NCI-H1048 (cell line): ENCODE measurements around the gene ATG7.
"Not testable (repeated sequence)": the region's sequence is repeated elsewhere in the genome, so short reads cannot be mapped to it uniquely, and the experiment has no call there.

Experiments used
- DNase-seq: peaks from one replicate; lab custom pipeline; 2025; lab: John Stamatoyannopoulos, UW

Gene ATG7

DNA sequence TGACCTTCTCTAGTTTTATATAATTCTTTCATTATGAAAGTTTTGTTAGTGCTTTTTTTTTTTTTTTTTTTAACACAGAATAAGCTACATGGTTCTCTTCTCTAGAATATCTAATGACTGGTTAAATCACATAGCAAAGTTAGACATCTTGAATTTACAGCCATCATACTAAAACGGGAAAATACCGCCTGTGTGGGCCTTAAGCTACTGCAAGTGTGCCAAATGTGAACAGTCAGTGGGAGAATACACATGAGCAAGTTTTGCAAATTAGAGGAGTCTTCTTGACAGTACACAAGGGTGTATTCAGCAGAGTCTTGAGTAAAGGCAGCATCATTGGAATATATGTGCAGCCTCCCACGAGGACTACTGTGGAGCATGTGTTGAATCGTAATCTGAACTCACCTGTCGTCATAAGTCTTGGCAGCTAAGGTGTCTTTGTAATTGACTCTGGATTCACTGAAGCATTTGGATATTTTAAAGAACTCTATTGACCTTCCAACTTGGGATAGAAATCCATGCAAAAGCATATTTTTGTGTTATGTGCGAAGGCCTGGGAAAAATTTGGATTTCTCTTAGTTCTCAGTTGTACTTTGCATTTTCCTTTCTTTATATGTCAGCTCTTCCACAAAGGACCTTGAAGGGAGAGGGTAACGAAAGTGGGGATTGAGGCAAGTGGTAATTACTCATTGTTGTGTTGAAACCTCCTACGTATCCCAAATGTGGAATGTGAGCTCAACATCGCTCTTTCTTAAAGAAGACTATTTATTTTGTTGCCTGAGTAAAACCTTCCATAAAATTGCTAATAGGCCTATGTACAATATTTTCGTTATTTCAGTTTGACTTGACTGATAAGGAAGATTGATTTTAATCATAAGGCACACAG is 117.4 kb downstream of the ATG7 start:
- no peak for DNase-seq

DNA sequence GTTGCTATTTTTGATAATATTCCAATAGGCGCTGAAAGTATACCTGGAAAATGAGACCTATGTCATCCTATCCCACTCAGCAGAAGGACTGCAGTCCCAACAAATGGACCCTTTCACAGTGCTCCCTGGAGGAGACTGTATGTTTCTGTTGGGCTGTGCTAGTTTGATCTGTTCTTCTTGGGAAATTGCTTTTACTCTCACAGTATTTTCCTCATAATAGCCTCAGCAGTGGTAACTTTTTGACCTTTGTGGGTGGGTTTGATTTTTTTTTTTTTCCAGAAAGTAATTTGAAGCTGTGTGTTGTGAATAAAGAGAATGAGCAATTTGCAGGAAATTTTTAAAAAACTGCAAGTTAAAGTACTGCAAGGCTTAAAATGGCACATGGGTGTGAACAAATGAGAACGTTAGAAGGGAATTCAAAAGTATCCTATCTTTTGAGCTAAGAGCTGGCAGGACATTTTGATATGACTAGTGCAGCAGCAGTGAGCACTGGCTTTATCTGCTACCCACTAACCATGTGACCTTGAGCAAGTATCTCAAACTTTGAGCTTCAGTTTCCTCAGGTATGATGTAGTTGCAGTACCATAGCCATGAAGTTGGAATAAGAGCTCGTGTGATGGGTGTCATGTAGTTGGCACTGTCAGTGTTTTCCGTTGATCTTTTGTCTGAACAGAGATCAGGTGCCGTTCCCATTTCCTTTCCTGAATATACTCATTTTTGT is 118.4 kb downstream of the ATG7 start:
- DNase-seq, result no peak

DNA sequence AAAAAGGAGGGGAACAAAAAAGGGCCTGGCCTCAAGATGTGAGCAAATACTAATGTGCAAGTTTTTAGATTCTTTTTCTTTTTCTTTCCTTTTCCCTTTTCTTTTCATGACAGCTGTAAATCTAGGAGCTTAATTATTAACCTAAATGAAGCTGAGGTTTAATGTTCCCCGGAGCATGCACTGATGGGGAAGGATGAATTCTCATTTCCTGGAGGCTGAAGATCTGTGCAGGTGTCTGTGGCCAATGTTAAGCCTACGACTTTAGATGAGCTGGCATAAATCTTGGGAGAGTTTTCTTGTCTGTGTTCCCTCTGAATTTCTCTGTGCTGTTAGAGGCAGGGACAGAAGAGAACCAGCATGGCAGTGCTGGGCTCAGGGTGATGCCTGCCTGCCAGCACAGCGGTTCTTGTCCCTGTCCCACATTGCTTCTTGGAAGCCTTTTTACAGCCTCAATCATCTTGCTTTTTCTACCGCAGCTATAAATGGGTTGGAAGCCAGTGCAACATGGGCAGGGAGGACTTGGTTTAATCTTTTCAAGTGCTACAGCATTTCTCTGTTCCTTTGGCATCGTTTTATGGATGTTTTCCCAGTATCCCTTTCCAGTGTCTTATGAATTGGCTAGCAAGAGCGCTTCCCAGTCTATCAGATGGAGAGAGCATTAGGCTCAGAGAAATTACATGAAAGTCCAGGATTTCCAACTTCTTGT is 119.1 kb downstream of the ATG7 start:
- DNase-seq, result no peak

GRCh38 chr3:11392014-11392859 is 120.0 kb downstream of the ATG7 start:
- no peak for DNase-seq

- no peak for DNase-seq
These were observed 120.6 kb downstream of the ATG7 start for GRCh38 chr3:11392860-11393114.

- no peak for DNase-seq
These were observed 121.2 kb downstream of the ATG7 start for GRCh38 chr3:11393401-11393800.

DNA sequence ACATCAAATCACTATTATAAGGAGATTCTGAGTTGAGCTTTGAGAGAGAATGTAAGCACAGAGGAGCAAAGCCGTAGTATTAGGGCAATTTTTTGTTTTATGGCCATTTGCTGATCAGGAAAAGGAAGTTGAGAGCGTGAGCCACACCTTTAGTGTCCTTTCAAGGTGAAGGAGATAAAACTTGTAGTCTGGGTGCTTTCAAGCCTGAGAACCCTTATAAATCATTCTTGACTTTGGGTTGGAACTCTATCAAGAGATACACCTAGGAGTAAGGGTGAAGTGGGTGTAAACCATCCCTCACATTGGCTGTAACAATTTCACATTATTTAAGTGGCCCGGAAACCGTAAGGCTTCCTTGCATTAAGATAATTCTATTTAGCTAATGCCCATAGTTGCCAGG is 122.2 kb downstream of the ATG7 start:
- no peak for DNase-seq

DNA sequence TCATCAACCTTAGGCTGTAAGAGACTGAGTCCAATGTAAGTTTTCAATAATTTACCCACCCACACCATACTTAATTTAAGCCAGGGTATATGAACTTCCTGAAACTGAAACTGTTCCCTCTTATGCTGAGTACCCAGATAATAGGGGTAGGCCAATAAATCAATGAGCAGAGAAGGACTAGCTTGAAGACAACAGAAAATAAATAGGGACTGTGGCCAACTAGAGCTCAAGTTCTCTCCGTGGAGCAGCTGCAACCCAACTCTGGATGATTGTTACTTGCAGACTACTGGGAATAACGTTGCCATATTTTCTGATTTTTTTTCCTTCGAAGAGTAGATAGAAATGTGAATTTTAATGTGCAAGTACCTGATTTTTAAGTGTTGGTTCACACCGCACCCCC is 128.0 kb downstream of the ATG7 start:
- no peak for DNase-seq

DNA sequence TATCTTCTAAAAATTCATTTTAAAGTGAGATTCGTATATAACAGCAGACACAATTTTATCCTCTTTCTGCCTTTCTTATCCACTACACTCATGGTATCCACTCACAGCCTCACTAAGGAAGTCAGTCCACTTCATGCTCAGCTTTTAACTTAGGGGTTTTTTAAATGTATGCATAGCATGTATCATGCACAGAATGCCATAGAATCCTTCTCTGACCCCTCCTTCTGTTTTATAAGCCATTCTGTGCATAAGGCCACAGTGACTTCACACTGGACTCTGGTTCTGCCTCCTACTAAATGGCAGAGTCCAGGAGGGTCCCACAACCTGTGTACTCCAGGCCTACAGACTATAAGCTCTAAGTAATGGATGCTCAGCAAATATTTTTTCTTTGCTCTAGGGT is 129.2 kb downstream of the ATG7 start:
- no peak for DNase-seq

GRCh38 chr3:11405323-11405722 is 133.1 kb downstream of the ATG7 start:
- DNase-seq, result no peak

DNA sequence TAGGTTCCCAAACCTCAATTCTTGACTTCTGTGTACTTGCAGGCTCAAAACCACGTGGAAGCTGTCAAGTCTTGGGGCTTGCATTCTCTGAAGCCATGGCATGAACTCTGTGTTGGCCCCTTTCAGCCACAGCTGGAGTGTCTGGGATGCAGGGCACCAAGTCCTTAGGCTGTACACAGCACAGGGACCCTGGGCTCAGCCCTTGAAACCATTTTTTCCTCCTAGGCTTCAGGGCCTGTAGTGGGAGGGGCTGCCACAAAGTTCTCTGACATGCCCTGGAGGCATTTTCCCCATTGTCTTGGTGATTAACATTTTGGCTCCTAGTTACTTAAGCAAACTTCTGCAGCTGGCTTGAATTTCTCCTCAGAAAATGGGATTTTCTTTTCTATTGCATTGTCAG is 135.4 kb downstream of the ATG7 start:
- DNase-seq, result no peak

DNA sequence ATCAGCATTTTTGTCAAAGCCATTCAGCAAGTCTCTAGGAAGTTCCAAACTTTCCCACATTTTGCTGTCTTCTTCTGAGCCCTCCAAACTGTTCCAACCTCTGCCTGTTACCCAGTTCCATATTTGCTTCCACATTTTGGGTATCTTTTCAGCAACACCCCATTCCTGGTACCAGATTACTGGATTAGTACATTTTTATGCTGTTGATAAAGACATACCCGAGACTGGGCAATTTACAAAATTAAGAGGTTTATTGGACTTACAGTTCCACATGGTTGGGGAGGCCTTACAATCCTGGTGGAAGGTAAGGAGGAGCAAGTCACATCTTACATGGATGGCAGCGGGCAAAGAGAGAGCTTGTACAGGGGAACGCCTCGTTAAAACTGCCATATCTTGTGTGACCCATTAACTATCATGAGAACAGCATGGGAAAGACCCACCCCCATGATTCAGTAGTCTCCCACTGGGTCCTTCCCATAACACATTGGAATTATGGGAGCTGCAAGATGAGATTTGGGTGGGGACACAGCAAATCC is 136.2 kb downstream of the ATG7 start:
- DNase-seq, result not testable (repeated sequence)

- no peak for DNase-seq
These were observed 138.4 kb downstream of the ATG7 start for GRCh38 chr3:11410564-11410963.

DNA sequence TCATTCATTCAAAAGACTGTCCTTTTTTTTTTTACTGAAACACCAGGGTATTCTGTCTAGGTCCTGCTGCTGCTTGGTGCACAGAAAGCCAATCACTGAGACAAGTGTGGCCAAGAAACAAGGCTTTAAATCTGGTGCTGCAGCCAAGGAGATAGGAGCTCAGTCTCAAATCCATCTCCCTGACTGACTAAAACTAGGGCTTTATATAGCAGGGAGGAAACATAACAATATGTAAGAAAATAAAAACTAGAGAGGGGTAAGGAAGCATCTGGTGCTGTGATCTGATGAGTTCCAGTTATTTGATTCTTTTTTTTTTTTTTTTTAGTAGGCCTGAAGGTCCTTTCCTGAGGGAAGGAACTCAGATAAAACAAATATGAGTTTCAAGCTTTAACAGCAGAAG is 139.8 kb downstream of the ATG7 start:
- no peak for DNase-seq

DNA sequence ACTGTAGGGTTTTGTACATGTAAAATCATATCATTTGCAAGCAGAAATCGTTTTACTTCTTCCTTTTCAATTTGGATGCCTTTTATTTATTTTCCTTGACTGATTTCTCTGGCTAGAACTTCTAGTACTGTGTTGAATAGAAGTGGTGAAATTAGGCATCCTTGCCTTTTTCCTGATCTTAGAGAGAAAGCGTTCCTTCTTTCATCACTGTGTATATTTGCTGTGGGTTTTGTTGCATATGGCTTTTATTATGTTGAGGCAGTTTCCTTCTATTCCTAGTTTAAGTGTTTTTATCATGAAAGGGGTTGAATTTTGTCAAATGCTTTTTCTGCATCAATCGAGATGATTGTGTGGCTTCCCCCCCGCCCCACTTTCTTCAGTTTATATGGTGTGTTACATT is 140.9 kb downstream of the ATG7 start:
- DNase-seq, result no peak

DNA sequence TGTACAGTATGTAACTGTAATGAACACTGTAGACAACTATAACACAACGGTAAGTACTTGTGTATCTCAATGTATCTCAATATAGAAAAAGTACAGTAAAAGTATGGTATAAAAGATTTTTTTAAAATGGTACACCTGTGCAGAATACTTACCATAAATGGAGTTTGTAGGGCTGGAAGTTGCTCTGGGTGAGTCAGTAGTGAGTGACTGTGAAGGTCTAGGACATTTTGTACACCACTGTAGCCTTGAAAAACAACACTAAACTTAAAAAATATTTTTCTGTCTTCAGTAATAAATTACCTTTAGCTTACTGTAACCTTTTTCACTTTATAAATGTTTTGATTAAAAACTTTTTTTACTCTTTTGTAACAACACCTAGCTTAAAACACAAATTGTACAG is 142.9 kb downstream of the ATG7 start:
- no peak for DNase-seq

DNA sequence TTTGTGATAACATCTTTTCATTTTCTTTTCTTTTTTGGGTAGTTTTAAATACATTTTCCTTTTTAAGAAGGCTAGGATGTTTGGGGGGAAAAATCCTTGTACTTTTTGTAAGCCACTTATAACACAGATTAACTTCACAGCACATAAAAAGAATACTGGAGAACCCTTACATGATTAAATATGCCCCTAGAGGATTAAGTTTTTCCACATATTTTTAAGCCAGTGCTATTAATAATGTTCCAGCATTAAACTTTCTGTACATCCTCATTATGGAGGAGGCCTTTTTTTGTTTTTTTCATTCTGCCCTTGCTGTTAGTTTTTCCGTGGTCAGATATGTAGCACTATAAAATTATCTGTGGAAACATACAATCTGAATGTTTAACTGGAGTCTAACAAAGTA is 147.9 kb downstream of the ATG7 start:
- no peak for DNase-seq

- no peak for DNase-seq
These were observed 150.1 kb downstream of the ATG7 start for GRCh38 chr3:11422291-11422690.

- DNase-seq, result no peak
These were observed 151.7 kb downstream of the ATG7 start for GRCh38 chr3:11423868-11424267.

DNA sequence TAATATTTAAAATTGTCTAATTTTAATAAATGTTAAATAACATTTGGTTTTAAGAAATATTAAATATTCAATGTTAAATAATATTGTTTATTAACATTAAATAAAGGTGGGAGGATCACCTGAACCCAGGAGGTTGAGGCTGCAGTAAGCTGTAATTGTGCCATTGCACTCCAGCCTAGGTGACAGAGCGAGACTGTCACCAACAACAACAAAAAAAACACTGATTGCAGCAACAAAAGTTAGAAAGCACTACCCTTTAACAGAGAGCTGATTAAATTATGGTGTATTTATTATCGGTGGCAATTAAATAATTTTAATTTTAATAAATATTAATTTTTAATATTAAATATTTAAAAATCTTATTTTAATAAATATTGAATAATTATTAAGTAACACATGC is 152.1 kb downstream of the ATG7 start:
- DNase-seq, result no peak

DNA sequence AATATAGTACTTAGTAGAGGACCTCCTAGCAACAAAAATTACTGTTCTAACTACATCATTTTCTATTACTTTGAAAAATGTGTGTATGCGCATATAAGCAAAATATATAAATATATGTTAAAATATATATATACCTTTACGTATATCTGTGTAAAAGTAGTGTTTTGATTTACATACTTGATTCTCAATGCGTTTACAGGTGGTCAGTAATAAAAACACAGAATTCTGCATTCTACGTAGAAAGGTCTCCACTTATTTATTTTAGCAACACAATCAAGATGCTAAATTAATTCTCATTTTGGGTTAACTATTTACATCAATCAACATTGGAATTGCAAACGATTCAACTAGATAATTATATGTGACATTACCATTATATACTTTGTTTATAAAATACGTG is 158.0 kb downstream of the ATG7 start:
- no peak for DNase-seq

DNA sequence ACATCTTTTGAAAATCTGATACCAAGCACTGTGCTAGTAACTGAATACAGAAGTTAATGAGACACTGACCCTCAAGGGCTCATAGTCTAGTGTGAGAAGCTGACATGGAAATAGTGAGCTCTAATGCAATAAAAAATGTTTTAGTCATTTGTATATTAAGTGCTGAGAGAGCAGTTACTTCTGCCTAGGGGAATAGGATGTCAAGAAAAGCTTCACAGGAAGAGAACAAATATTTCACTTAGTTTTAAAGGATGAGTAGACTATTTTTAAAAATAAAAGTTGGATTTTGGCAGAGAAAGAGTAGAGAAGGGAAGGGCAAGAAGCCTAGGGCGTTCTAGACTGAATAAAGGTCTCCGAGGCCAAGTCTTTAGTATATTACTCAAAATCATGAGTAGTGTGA is 158.4 kb downstream of the ATG7 start:
- no peak for DNase-seq
